H9 (cell line): ENCODE data around the gene DYRK1A. TPM values are rescaled to one million over a fixed set of nuclear protein-coding genes. Genes with fewer than 3 reads are reported as not detected.

Experiments
- DNase-seq: peaks from one replicate; pipeline ENCODE4 v3.0.0-alpha.2; 2017
- H2AFZ ChIP-seq: one replicate; pipeline ENCODE4 v1.6.1; 2013; ENCODE audit warnings: mild to moderate bottlenecking, low read length, control low read depth, moderate library complexity
- H2AK5ac ChIP-seq: 2 replicates; pipeline ENCODE4 v1.6.1; 2013; ENCODE audit warnings: low read length, control low read depth, mixed read lengths; ENCODE audit not compliant: insufficient read length
- H2BK120ac ChIP-seq: one replicate; pipeline ENCODE4 v1.6.1; 2013; ENCODE audit warnings: low read depth, mild to moderate bottlenecking, low read length, control low read depth, inconsistent platforms; ENCODE audit not compliant: poor library complexity, severe bottlenecking
- H2BK12ac ChIP-seq: 2 replicates; pipeline ENCODE4 v1.6.1; 2013; ENCODE audit warnings: low read length, control low read depth, mixed read lengths, low read depth; ENCODE audit not compliant: insufficient read length
- H2BK15ac ChIP-seq: 2 replicates; pipeline ENCODE4 v1.6.1; 2013; ENCODE audit warnings: low read depth, low read length, control low read depth
- H2BK20ac ChIP-seq: one replicate; pipeline ENCODE4 v1.6.1; 2013; ENCODE audit warnings: low read depth, mild to moderate bottlenecking, low read length, control low read depth, inconsistent platforms; ENCODE audit not compliant: poor library complexity, severe bottlenecking
- H2BK5ac ChIP-seq: 2 replicates; pipeline ENCODE4 v1.6.1; 2013; ENCODE audit warnings: low read length, control low read depth, mixed read lengths; ENCODE audit not compliant: insufficient read length
- H3K14ac ChIP-seq: 2 replicates; pipeline ENCODE4 v1.6.1; 2013; ENCODE audit warnings: low read length, control low read depth; ENCODE audit not compliant: insufficient read depth
- H3K18ac ChIP-seq: 2 replicates; pipeline ENCODE4 v1.6.1; 2013; ENCODE audit warnings: low read depth, mild to moderate bottlenecking, mixed read lengths, low read length, control low read depth; ENCODE audit not compliant: insufficient read length
- H3K23ac ChIP-seq: 2 replicates; pipeline ENCODE4 v1.6.1; 2013; ENCODE audit warnings: low read length, control low read depth, mixed read lengths, low read depth; ENCODE audit not compliant: insufficient read length
- H3K23me2 ChIP-seq: 2 replicates; pipeline ENCODE4 v1.6.1; 2013; ENCODE audit warnings: low read depth, mild to moderate bottlenecking, mixed read lengths, low read length, control low read depth; ENCODE audit not compliant: insufficient read length, poor library complexity, severe bottlenecking
- H3K27ac ChIP-seq: 2 replicates; pipeline ENCODE4 v1.5.1; 2013; ENCODE audit warnings: low read length, control low read depth, mixed read lengths, low read depth; ENCODE audit not compliant: insufficient read length
- H3K27me3 ChIP-seq: 2 replicates; pipeline ENCODE4 v1.6.1; 2013; ENCODE audit warnings: low read length, control low read depth, inconsistent platforms; ENCODE audit not compliant: insufficient read depth
- H3K4ac ChIP-seq: 2 replicates; pipeline ENCODE4 v1.6.1; 2013; ENCODE audit warnings: low read depth, mild to moderate bottlenecking, control low read depth, inconsistent platforms, low read length, moderate library complexity
- H3K4me1 ChIP-seq: 2 replicates; pipeline ENCODE4 v1.6.1; 2013; ENCODE audit warnings: low read length, control low read depth, inconsistent platforms; ENCODE audit not compliant: insufficient read depth
- H3K4me2 ChIP-seq: 2 replicates; pipeline ENCODE4 v1.6.1; 2013; ENCODE audit warnings: low read length, control low read depth, mixed read lengths; ENCODE audit not compliant: insufficient read length, insufficient read depth
- H3K56ac ChIP-seq: 2 replicates; pipeline ENCODE4 v1.6.1; 2013; ENCODE audit warnings: low read depth, mild to moderate bottlenecking, mixed read lengths, low read length, control low read depth; ENCODE audit not compliant: insufficient read length
- H3K79me1 ChIP-seq: 2 replicates; pipeline ENCODE4 v1.6.1; 2013; ENCODE audit warnings: low read depth, mild to moderate bottlenecking, moderate library complexity, low read length, control low read depth, inconsistent platforms; ENCODE audit not compliant: insufficient read depth, poor library complexity, severe bottlenecking
- H3K79me2 ChIP-seq: 2 replicates; pipeline ENCODE4 v1.6.1; 2013; ENCODE audit warnings: low read length, control low read depth, inconsistent platforms; ENCODE audit not compliant: insufficient read depth
- H3K9ac ChIP-seq: 2 replicates; pipeline ENCODE4 v1.6.1; 2013; ENCODE audit warnings: low read length, control low read depth, mixed read lengths; ENCODE audit not compliant: insufficient read length; ENCODE audit errors: extremely low read depth
- H3K9me3 ChIP-seq: one replicate; pipeline ENCODE4 v1.6.1; 2013; ENCODE audit warnings: low read depth, low read length, inconsistent platforms; ENCODE audit not compliant: control insufficient read depth
- H3T11ph ChIP-seq: one replicate; pipeline ENCODE4 v1.6.1; 2013; ENCODE audit warnings: mild to moderate bottlenecking, low read length, control low read depth, inconsistent platforms
- H4K20me1 ChIP-seq: one replicate; pipeline ENCODE4 v1.6.1; 2013; ENCODE audit not compliant: control insufficient read depth, insufficient read length, insufficient read depth
- H4K5ac ChIP-seq: 2 replicates; pipeline ENCODE4 v1.6.1; 2013; ENCODE audit warnings: low read depth, mild to moderate bottlenecking, mixed read lengths, low read length, control low read depth; ENCODE audit not compliant: insufficient read length
- H4K8ac ChIP-seq: replicated peaks from 2 replicates; pipeline ENCODE4 v1.6.1; 2013; ENCODE audit warnings: low read length, control low read depth, mixed read lengths, low read depth; ENCODE audit not compliant: insufficient read length
- H4K91ac ChIP-seq: 2 replicates; pipeline ENCODE4 v1.6.1; 2013; ENCODE audit warnings: low read depth, mild to moderate bottlenecking, moderate library complexity, mixed read lengths, low read length, control low read depth; ENCODE audit not compliant: insufficient read length
- H3K27ac Mint-ChIP-seq, 3 experiments: 2 replicates in 2 of 3; 3 replicates in 1 of 3; pipeline ENCODE4 v1.8.0; 2020 to 2021; ENCODE audit warnings: mixed read lengths in 3 of 3, mild to moderate bottlenecking in 1 of 3, moderate library complexity in 1 of 3
- H3K27me3 Mint-ChIP-seq: 2 replicates; pipeline ENCODE4 v1.8.0; 2021; ENCODE audit warnings: low read depth, mild to moderate bottlenecking, moderate library complexity, mixed read lengths
- H3K36me3 Mint-ChIP-seq, 3 experiments: 2 replicates in 2 of 3; 3 replicates in 1 of 3; pipeline ENCODE4 v1.8.0; 2020 to 2021; ENCODE audit warnings: low read depth in 3 of 3, mixed read lengths in 3 of 3; ENCODE audit not compliant: insufficient read depth in 1 of 3
- H3K4me1 Mint-ChIP-seq, 2 experiments: 2 replicates each; pipeline ENCODE4 v1.8.0; 2020; ENCODE audit warnings: mixed read lengths in 2 of 2
- H3K4me3 Mint-ChIP-seq, 2 experiments: 2 replicates in 1 of 2; 3 replicates in 1 of 2; pipeline ENCODE4 v1.8.0; 2020 to 2021; ENCODE audit warnings: mild to moderate bottlenecking in 2 of 2, mixed read lengths in 2 of 2, moderate library complexity in 1 of 2
- H3K9me3 Mint-ChIP-seq, 2 experiments: 2 replicates in 1 of 2; 3 replicates in 1 of 2; pipeline ENCODE4 v1.8.0; 2020; ENCODE audit warnings: mild to moderate bottlenecking in 2 of 2, mixed read lengths in 2 of 2, moderate library complexity in 1 of 2
- CTCF ChIP-seq: fragments of 200-600 bp; sonication (generic); conservative IDR thresholded peaks from 3 replicates; pipeline ENCODE4 v1.8.0; 2021; ENCODE audit warnings: antibody characterized with exemption, mild to moderate bottlenecking
- WGBS: extraction: QIAGEN DNeasy Blood & Tissue Kit; methylation state at CpG from one replicate; pipeline ENCODE4 v1.1.7; 2013; ENCODE audit warnings: missing lambda C conversion rate, low lambda C conversion rate, mixed read lengths; ENCODE audit not compliant: insufficient read length; ENCODE audit errors: extremely low coverage; 5-methylcytosine and 5-hydroxymethylcytosine counted together
- total RNA-seq: library from RNA; stranded (reverse); gene quantifications from 2 replicates; pipeline ENCODE4 v1.2.1, GENCODE V29; 2021

Gene DYRK1A
- total RNA-seq, 1 experiment from 2014 or later: 73.6 TPM

DNA sequence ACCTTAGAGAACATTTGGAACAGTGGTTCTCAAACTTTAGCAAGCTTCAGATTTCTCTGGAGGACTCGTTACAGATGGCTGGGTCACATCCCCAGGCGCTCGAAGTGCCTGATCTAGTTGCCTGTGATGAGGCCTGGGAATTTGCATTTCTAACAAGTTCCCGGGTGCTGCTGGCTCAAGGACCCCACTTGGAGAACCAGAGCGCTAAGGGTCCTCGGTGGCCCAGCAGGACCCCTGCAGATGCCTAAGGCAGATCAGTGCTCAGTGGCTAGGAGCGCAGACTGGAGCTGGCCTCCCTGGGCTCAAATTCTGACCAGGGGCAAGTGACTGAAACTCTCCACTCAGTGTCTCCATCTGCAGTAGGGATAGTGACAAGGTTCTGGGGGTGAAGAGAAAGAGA, 208.2 kb downstream of the DYRK1A start:
- Histone ChIP-seq H4K91ac (no peak overlapping the region), H3K4me2 (no peak overlapping the region), H3K27ac (no peak overlapping the region), H3K18ac (no peak overlapping the region), H2BK12ac (no peak overlapping the region), H3K23me2 (no peaks in the 10 kb centered on the region), H2AK5ac (no peak overlapping the region), H4K5ac (no peak overlapping the region), H3T11ph (no peak overlapping the region), H3K79me1 (no peaks in the 10 kb centered on the region), H3K14ac (no peak overlapping the region), H2BK20ac (no peak overlapping the region), H3K56ac (no peak overlapping the region), H3K9ac (no peak overlapping the region), H3K79me2 (no peaks in the 10 kb centered on the region), H4K8ac (no peak overlapping the region), H3K9me3 (peaks cover 20% of the 10 kb centered on the region), H3K23ac (no peak overlapping the region), H4K20me1 (peaks cover 2% of the 10 kb centered on the region), H3K27me3 (no peaks in the 10 kb centered on the region), H2BK120ac (no peak overlapping the region), H3K4ac (no peak overlapping the region), H3K4me1 (no peaks in the 10 kb centered on the region), H2BK15ac (no peak overlapping the region), H2BK5ac (no peak overlapping the region), H2AFZ (no peak overlapping the region)
- Mint-ChIP-seq H3K36me3 (peaks cover 16 to 27% (median 18%) of the 10 kb centered on the region in 3 experiments), H3K4me3 (no peak overlapping the region), H3K27me3 (no peaks in the 10 kb centered on the region), H3K9me3 (peaks cover 24 to 26% of the 10 kb centered on the region in 2 experiments), H3K27ac (no peak overlapping the region; a peak in 1 of 7 replicates), H3K4me1 (no peaks in the 10 kb centered on the region; a peak in 1 of 4 replicates)
- no peak for TF ChIP-seq CTCF
- no CpG with 5 or more reads among the region's 7 CpGs for WGBS
- no peak for DNase-seq
